CD4-positive, alpha-beta T cell treated with Interleukin-2 at 100 ng/mL for 4 hours (primary cell): ENCODE results near the gene TPM3.
"Not testable (repeated sequence)": the region's sequence is repeated elsewhere in the genome, so short reads cannot be mapped to it uniquely, and the experiment has no call there.

ENCODE experiments used
- DNase-seq: peaks from one replicate; pipeline ENCODE4 v3.0.0-alpha.2; 2020; ENCODE audit warnings: low spot score

TPM3 gene

DNA sequence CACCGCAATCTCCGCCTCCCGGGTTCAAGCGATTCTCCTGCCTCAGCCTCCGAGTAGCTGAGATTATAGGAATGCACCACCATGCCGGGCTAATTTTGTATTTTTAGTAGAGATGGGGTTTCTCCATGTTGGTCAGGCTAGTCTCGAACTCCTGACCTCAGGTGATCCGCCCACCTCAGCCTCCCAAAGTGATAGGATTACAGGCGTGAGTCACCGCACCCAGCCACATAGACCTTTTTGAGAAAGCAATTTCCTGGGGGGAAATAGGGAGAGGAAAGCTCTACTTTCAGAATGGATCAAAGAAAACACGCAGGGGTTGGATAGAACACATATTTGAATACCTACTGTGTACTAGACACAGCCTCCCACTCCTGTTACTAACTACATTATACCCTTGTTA, 13.9 kb upstream of the TPM3 start:
- DNase-seq: not testable (repeated sequence)

DNA sequence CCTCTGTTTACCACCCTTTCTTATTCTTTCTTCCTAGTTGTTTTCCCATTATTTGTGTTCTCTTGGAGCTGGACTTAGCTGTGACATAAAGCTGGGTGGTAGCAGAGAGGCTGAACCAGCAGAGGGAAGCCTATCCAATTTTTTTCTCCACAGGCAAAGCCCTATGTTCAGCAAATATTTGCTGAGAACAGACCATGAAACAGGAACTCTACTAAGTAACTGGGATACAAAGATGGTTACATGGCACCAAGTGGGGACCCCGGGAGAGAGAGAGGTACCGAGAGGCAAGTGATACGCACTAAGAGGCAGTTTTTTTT, 7.6 kb upstream of the TPM3 start:
- no peak for DNase-seq

DNA sequence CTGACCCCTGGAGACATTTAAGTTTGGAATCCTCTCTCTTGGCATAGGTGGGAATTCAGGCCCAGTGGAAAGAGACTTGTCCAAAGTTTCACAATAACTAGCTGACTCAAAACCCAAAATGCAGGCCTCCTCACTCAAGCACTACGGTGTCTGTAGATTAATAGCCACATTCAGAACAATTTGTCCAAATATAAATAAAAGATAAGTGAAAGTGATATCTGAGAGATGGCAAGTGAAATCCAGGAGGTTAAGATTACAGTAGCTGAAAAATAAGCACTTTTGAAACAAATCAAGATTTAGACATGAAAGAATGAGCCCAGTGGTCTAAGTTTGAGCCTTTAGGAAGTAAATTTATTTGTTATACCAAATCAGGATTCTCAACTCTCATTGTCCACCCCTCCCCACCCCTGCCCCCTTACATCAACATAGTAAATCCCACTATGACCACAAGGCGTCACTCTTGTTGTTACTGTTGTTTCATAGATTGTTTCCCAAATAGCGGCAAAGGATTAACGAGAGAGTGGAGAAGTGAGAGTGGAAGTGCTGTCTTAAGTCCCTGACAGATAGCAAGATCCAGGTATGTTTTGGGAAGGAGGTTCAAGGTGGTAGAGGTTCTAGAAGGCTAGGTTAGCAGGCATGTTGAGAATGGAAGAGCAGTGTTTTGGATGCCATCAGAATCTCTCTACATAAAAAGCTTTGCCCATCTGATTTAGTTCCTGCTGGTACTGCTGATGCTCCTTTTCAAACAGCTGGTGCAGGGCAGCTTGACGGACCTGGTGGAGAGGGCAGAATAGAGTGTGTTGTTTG, 7.1 kb upstream of the TPM3 start:
- peak; percentile 65 for DNase-seq

DNA sequence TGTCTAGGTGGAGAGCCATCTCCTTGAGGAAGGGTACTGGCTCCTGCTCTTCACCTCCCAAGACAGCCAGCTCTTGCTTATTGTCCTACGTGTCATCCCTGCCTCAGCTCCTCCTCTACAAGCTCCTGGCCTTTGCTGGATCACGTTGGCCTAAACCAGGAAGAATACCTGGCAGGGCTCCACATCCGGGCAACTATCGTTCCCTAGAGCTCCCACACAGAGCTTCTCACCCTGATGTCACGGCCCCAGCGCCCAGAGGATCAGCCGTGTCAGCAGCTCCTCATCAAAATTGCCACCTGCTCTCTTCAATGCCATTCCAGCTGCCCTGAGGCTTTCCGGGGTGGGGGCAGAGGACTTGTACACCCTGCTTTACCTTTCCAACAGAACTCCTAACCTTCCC, 1.9 kb upstream of the TPM3 start:
- no peak for DNase-seq

DNA sequence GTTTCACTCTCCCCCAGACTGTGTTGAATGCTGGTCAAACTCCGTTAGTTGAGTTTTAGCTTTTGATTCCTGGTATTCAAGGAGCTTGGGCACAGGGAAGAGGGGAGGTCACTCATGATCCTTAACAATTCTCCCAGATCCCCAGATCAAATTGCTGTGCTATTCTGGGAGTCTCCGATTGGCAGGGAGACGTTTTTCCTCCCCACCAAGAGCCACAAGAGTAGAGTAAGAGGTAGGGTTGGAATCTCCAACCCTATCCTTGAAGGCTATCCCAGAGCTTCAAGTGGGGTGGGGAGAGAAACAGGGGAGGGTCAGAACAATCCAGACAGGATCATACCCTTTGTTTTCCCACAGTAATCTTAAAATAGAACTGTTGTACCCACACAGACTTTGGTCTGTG, 576 bp upstream of the TPM3 start:
- no peak for DNase-seq

DNA sequence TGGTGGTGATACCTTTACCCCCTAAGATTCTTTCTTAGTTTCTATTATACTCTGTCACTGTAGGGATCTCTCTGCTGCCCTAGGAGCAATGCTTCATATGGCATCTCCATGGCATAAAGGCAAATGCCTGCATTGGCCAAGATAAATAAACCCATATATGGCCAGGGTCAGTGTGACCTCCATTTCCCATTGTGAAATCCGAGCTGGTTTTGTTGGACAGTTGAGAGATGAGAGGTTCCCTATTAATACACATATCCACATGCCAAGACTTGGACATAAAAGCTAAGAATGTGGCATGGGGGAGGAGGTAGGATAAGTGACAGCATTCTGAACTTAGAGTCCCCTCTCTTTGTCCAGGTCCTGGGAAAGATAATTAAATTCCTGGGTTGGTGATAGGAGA, 1.4 kb downstream of the TPM3 start:
- no peak for DNase-seq

DNA sequence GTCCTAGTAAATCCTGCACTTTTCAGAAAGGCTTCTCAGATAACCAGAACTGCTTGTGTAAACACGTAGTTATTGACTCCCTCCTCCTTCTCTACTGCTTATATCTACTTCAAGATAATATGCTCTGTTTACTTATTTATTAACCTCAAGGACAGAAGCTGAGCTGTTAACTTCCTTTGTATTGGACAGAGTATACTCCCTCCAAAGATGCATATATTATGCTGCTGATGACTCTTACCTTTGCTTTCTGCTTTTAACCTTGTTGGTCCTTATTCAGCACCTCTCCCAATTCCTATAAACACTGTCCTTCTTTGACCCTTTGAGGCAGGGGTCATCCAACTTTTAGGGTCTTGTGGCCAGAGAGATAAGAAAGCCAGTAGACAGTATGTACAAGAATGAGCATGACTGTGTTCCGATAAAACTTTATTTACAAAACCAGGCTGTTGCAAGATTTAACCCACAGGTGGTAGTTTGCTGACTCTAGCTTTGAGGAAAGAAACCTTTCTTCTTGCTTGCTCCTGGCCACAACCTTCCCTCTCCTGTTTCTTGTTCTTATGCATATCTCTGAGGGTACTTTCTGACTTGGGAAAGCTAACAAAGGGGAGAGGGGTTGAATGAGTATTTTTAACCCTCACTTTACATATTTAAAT, 4.9 kb downstream of the TPM3 start:
- no peak for DNase-seq

DNA sequence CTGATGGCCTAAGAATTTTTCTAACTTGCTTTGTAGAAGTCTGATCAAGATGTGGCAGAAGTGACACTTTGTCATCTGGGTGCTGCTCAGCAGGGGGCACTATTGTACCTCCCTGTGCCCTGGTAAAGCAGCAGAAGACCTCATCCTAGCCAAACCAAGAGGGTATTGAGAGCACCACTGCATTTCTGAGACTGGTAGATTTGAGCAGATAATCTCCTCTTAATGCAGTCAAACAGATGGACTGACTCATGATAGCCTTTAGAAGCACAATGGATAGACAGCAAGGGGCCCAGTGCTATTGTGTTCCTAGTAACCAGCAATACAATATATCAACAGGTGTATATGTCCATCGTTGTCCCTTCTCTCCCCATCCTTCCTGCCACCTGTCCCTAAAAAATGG, 5.7 kb downstream of the TPM3 start:
- peak; percentile 73 for DNase-seq

DNA sequence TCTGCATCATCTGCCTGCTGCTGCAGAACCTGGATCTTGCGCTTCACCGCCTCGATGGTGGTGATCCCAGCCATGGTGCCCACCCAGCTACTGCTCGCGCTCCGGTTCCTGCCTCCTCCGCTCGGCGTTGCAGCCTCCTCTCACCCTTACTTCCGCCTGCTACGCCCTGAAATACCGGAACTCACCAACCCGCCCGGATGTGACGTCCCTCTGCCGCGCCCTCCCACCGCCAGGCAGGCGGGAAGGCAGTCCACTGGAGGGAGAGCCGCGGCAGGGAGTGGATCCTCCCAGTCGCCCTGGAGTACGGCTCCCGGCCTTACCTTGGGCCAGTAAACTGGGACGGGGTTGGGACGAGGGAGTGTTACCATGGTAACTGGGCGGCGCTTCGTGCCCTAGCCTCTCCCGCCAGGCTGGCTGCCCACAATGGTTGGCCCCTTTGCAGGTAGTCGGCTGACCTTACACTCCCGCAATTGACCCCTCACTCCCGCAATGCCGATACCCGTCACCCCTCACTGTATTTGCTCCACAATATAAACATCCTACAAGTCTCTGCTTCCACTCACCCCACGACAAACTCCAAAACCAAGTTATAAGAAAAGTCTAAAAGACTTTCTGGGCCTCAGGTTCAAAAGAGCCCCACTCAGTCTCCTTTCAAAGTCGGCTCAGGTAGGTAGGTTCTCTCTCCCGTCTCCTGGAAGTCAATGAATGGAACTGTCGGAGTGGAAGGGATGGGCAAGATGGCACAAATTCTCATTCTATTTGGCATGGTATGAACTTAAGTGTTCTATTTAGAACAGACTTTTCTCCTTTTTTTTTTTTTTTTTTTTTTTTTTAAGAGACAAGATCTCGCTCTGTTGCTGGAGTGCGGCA, 8.6 kb downstream of the TPM3 start:
- peak; percentile 90 for DNase-seq

DNA sequence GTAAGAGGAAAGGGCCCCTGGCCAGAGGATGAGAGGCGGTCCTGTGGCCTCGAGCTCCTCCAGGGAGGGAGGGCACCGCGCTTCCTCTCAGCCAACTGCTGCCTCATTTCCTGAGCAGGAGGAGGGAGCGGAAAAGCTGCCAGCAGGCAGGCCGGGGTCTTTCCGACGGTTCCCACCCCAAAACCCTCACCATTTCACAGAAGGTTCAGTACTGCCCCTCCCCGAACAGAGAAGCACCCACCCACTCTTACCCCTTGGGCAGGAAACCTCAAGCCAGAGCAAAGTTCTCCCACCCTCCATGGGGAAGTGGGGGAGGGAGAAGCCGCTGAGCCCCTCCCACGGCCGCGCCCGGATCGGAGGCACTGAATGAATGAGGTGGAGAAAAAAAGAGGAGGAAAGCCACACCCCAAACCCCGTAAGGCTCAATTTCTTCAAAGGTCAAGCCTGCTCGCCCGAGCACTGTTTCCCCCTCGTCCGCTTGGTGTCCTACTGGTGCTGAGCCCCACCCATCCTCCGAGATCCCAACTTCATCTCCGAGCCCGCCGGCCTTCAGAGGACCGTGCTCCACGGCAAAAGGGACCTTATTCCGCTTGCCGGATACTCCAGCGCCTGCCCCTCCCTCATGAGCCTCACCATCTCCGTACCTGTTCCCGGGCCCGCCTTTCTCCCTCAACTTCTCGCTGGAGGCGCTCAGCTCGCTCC, 9.4 kb downstream of the TPM3 start:
- DNase-seq: peak; percentile 67

DNA sequence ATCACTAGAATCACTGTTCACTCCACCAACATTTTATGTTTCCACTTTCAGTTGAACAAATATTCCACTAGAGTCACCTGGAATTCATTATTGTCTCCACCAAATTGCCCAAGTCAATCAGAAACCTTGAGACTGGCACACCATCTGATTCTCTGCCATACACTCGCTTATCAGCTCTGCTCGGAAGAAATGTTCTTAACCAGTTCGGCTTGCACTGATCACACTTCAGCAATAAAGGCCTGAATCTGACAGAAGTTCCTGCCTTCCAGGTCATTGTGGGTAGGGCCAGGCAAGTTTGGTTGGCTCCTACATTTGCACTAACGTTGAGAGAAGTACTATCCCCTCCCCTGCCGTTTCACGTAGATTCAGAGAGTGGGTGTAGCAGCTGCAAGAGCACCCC, 10.0 kb downstream of the TPM3 start:
- DNase-seq: no peak

DNA sequence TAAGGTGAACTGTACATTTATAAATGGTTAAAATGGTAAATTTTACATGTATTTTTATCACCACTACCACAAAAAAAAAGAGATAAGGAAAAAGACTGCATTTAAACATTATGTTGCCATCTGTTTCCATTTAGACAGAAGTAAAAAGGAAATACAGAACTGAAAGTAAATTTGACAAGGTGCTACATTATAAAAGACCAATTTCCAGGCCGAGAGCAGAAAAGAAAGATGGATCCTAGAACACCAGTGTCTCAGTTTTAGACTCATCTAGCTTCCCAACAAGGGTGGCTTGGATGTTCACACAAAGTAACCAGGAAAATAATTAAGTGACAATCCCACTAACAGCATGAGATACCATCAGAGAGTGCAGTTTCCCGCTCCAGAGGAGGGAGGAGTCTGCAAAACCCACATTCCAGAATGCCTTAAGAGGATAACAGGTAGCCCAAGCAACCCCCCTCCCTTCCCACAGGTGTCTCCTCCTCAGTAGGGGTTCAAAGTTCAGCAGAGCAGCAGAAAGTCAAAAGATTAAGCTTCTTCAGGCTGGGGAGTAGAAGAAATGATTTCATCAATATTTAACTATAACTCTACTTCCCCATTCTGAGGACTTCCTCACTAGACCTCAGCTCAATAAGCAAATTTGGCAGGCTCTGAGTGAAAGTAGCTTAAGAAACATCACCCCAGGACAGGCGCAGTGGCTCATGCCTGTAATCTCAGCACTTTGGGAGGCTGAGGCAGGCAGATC, 11.8 kb downstream of the TPM3 start:
- DNase-seq: no peak

DNA sequence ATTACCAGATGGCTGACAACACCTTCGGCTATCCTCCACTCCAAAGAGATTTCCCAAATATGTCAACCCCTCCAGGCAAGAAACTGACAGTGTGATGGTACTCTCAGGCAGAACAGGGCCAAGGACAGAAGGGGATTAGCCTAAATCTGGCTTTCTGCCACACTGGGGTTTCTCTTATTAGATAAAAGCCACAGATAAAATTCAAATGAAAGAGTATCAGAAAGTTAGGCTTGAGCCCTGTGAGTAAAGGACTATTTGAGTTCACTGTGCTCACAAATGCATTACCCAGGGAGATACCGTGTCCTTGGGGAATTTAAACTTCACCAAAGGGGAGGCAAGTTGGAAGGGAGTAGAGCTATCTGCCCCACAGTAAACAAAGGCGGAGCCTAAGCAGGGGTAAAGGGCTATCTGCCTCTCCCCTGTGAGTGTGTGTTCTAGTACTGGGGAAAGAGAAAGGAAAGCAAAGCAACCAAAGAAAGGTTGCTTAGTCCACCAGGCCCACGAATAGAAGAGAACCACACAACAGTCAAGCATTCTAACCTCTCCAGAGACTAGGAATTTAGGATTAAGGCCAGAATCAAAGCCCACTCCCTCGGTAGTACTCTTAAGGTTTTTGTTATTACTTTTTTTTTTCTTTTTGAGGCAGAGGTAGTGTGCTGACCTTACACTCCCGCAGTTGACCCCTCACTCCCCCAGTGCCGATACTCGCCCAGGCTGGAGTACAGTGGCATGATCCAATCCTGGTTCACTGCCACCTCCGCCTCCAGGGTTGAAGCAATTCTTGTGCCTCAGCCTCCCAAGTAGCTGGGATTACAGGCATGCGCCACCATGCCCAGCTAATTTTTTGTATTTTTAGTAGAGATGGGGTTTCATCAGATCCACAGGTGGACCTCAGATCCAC, 12.7 kb downstream of the TPM3 start:
- DNase-seq: peak; percentile 17

DNA sequence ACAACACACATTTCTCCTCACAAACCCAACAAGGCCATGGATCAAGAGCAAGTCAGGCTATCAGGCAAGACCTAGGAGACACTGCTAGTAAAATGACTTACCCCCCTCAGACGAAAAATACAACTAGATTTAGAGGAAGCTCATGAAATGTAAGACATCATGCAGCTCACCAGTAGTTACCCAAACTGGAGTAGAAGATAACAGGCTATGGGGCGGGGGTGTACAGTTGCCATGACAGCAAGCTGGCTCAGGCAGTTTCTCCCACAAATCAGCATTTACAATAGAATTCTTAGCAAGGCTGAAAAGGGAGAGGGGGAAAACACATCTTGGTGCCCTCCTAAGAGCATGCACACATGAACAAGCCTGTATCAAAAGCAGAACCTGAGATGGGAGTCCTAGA, 13.9 kb downstream of the TPM3 start:
- DNase-seq: no peak

DNA sequence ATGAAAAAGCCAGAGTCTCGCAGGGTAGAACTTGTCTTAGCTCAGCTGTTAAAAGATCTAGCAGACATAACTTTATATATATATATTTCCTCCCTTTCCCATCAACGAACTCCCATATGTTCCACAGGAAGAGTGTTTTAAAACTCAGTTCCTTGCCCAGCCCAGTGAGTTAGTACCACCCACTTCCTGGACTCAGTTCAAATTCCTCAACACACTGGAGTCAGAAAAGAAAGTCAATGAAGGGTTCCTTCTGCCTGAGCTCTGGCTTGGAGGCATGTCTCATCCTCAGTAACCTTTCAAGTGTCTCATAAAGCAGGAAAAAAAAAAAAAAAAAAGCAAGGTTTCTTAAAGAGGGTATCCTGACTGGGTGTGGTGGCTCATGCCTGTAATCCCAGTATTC, 15.6 kb downstream of the TPM3 start:
- DNase-seq: no peak

DNA sequence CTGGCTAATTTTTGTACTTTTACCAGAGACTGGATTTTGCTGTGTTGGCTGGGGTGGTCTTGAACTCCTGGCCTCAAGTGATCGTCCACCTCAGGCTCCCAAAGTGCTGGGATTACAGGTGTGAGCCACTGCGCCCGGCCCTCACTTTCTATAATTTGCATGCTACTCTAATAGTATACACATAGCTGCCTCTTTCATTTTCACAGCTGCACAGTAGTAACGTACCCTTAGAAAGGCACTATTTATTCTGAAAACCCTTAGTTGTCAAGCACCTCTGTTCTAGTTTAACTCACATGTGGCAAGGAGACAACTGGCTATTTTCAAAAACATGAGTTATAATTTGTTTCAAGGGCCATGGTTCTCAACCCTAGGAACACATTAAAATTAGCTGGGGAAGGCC, 17.2 kb downstream of the TPM3 start:
- DNase-seq: no peak

DNA sequence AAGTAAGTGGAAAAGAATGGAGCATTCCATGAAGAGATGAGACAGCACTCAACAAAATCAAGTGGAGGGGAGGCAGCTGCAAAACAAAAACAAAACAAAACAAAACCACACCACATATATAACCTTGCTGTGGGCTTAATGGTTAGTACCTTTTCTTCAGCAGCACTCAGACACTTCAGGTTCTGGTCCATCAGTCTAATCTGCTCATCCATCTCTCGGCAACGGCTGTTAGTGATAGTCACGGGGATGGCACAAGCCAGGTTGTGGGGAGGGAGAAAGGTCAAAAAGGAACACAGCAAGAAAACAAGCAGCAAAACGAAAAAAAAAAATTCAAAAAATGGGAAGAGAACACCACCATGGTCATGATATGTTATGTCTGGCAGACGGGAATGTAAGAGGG, 20.0 kb downstream of the TPM3 start:
- no peak for DNase-seq

DNA sequence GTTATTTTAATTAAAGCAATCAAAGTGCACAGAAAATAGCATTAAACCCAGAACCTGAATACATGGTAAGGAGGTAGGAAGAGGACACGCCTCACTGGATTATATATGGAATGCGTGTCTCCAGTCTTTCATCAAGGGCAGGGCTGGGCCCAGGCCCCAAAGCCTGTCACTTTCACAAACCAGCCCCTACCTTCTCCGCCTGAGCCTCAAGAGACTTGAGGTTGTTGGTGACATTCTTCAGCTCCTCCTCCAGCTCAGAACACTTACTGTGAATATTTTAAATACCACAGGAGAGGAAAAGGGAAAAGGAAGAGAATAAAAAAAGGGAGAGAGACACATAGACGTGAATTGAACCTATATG, 20.7 kb downstream of the TPM3 start:
- no peak for DNase-seq

DNA sequence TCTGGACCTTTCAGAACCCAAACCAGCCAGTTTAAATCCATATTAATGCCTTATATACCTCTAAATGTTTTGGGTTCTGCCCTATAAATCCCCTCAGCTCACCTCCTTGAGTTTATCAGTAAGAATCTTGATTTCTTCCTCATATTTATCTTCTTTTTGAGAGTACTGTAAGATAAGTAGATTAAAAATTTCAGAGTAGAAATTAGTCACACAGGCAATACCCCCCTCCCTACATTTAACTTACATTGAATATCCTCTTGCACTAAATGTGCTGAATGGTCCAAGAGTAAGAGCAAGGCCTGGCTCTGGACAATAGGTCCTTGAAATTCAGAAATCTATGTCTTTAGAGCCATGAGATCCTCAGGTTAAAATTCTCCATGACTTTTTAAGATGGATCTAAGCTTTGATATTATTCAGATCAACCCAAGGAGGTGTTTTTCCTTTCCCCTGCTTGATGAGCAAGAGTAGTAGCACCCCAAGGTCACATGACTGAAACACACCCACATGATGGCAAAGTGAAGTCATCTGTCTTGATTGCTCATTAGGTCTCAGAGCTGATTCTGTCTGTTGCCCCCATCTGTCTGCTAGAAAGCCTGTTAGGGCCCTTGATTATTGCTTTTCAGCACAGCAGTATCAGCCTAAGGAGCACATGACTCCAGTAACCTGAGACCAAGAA, 21.2 kb downstream of the TPM3 start:
- DNase-seq: peak; percentile 53

DNA sequence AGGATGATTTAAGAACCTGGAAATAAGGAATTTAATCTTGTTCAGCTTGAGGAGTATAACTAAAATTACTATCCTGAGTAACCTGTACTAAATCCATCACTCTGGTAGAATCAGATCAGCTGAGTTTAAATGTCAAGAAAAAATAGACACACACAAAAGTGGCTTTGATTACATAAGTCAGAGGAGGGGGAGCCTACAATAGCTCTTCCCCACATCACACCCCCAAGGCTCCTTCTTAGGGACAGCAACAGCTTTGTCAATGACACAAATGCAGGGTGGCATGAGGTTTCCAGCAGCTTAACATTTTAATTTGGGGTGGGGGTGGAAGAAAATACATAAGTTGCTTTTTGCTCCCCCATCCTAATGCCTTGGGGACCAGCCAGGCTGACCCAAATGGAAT, 24.4 kb downstream of the TPM3 start:
- no peak for DNase-seq
